Mammary epithelial cell (primary cell): ENCODE measurements around the gene ADGRF1.

Source experiments
- EZH2 ChIP-seq: IDR thresholded peaks from 2 replicates; pipeline ENCODE4 v1.6.1; 2012; ENCODE audit warnings: low read length, inconsistent platforms, borderline replicate concordance
- TF ChIP-seq, protein P1 (sequence below), 2 donors: IDR thresholded peaks in 1 of 2; conservative IDR thresholded peaks in 1 of 2; 2 replicates each; pipeline ENCODE4 v1.5.1; 2011 to 2012; ENCODE audit warnings: inconsistent platforms in 2 of 2, low read length in 2 of 2, mild to moderate bottlenecking in 2 of 2, control low read depth in 1 of 2, low read depth in 1 of 2; ENCODE audit not compliant: insufficient read depth in 1 of 2; ENCODE audit errors: extremely low read depth in 1 of 2

DNA sequence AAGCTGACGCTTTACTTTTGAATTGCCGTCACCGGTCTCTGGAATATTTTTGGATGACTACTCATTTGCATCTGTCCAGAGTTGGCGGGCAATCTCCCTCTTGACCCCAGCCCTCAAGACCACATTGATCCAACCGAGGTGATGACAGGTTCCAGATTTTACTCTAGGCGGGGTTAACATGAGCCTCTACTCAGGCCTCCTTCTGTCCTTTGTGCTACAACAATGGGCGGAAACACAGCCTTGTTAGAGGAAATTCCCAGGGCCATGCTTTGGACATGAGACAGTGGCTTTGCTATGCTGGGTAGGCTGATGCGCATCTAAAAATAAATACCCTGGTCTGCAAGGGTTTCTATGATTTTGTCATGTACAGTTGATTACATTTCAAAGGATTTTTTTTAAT lies 93.4 kb downstream of the ADGRF1 start:
- TF ChIP-seq, protein P1, sequence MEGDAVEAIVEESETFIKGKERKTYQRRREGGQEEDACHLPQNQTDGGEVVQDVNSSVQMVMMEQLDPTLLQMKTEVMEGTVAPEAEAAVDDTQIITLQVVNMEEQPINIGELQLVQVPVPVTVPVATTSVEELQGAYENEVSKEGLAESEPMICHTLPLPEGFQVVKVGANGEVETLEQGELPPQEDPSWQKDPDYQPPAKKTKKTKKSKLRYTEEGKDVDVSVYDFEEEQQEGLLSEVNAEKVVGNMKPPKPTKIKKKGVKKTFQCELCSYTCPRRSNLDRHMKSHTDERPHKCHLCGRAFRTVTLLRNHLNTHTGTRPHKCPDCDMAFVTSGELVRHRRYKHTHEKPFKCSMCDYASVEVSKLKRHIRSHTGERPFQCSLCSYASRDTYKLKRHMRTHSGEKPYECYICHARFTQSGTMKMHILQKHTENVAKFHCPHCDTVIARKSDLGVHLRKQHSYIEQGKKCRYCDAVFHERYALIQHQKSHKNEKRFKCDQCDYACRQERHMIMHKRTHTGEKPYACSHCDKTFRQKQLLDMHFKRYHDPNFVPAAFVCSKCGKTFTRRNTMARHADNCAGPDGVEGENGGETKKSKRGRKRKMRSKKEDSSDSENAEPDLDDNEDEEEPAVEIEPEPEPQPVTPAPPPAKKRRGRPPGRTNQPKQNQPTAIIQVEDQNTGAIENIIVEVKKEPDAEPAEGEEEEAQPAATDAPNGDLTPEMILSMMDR (conservative IDR thresholded peaks at IDR 0.05 in 1 of 2, IDR thresholded peaks at IDR 0.05 in 1 of 2; ENCODE audit: extremely low read depth in 1 of 2, insufficient read depth in 1 of 2, low read depth in 1 of 2, low read length in 2 of 2): no peak
- TF ChIP-seq EZH2: no peak
